Liver (tissue), 9 donors: ENCODE results near the gene POGK. TPM values are rescaled to one million over a fixed set of nuclear protein-coding genes. Genes with fewer than 3 reads are reported as not detected.

Experiments used
- DNase-seq: peaks from one replicate; pipeline ENCODE4 v3.0.0-alpha.2; 2017; ENCODE audit warnings: low spot score
- H3K27ac ChIP-seq, 2 donors: one replicate each; pipeline ENCODE4 v1.7.0; 2013; ENCODE audit warnings: inconsistent platforms in 2 of 2, low read length in 2 of 2, control low read depth in 1 of 2, low read depth in 1 of 2, mild to moderate bottlenecking in 1 of 2
- H3K27me3 ChIP-seq, 4 donors: one replicate each; pipeline versions ENCODE4 v1.6.1 to v1.7.0; 2013; ENCODE audit warnings: low read length in 3 of 4, inconsistent platforms in 1 of 4, mild to moderate bottlenecking in 1 of 4, moderate library complexity in 1 of 4; ENCODE audit not compliant: control insufficient read depth in 4 of 4, insufficient read depth in 4 of 4
- H3K36me3 ChIP-seq, 4 donors: one replicate each; pipeline versions ENCODE4 v1.6.1 to v1.7.0; 2013; ENCODE audit warnings: low read length in 3 of 4, mild to moderate bottlenecking in 3 of 4, low read depth in 1 of 4, moderate library complexity in 1 of 4; ENCODE audit not compliant: control insufficient read depth in 4 of 4, insufficient read depth in 3 of 4
- H3K4me1 ChIP-seq, 4 donors: one replicate each; pipeline versions ENCODE4 v1.6.1 to v1.7.0; 2013; ENCODE audit warnings: low read length in 3 of 4, mild to moderate bottlenecking in 3 of 4, moderate library complexity in 1 of 4; ENCODE audit not compliant: control insufficient read depth in 4 of 4, insufficient read depth in 4 of 4
- H3K4me3 ChIP-seq, 3 donors: one replicate each; pipeline versions ENCODE4 v1.6.1 to v1.7.0; 2013; ENCODE audit warnings: low read length in 3 of 3, control low read depth in 1 of 3, low read depth in 1 of 3, mild to moderate bottlenecking in 1 of 3
- H3K9ac ChIP-seq, 2 donors: one replicate each; pipeline ENCODE4 v1.7.0; 2013; ENCODE audit warnings: low read length in 2 of 2, mild to moderate bottlenecking in 2 of 2, moderate library complexity in 2 of 2, control low read depth in 1 of 2, low read depth in 1 of 2
- H3K9me3 ChIP-seq, 4 donors: one replicate each; pipeline versions ENCODE4 v1.6.1 to v1.7.0; 2013; ENCODE audit warnings: low read length in 3 of 4; ENCODE audit not compliant: control insufficient read depth in 4 of 4
- ATF3 ChIP-seq: IDR thresholded peaks from 2 replicates; pipeline ENCODE4 v1.6.1; 2016; ENCODE audit warnings: antibody characterized with exemption
- CTCF ChIP-seq: fragments of 150-350 bp; IDR thresholded peaks from 2 replicates; pipeline ENCODE4 v1.5.1; 2017; ENCODE audit warnings: improper control_type of control experiment, low read depth, low read length; ENCODE audit not compliant: missing input control
- EGR1 ChIP-seq, 2 donors: IDR thresholded peaks; 2 replicates each; pipeline ENCODE4 v1.6.1; 2016 to 2018; ENCODE audit warnings: antibody characterized with exemption in 2 of 2, low read depth in 2 of 2
- FOXA1 ChIP-seq: IDR thresholded peaks from 2 replicates; pipeline ENCODE4 v1.6.1; 2016; ENCODE audit warnings: antibody characterized with exemption
- HNF4G ChIP-seq: IDR thresholded peaks from 2 replicates; pipeline ENCODE4 v1.6.1; 2016; ENCODE audit warnings: antibody characterized with exemption
- RAD21 ChIP-seq, 2 donors: IDR thresholded peaks; 2 replicates each; pipeline ENCODE4 v1.6.1; 2016; ENCODE audit warnings: antibody characterized with exemption in 2 of 2, mild to moderate bottlenecking in 2 of 2
- RXRA ChIP-seq, 2 donors: IDR thresholded peaks; 2 replicates each; pipeline ENCODE4 v1.6.1; 2017 to 2018; ENCODE audit warnings: antibody characterized with exemption in 2 of 2, mild to moderate bottlenecking in 1 of 2
- TAF1 ChIP-seq: conservative IDR thresholded peaks from 2 replicates; pipeline ENCODE4 v1.6.1; 2016; ENCODE audit warnings: antibody characterized with exemption, mild to moderate bottlenecking
- YY1 ChIP-seq: IDR thresholded peaks from 2 replicates; pipeline ENCODE4 v1.6.1; 2016; ENCODE audit warnings: antibody characterized with exemption, mild to moderate bottlenecking
- WGBS: extraction: QIAGEN DNeasy Blood & Tissue Kit; methylation state at CpG from one replicate; pipeline ENCODE4 v1.1.7; 2013; 5-methylcytosine and 5-hydroxymethylcytosine counted together
- polyA plus RNA-seq, 2 donors: library from polyadenylated mRNA; stranded (reverse) in 1 of 2; unstranded in 1 of 2; fragments of 200-250 nt in 1 of 2; fragments of >200 nt in 1 of 2; fragmentation: Nextera tagmentation in 1 of 2; extraction: Ambion mirVana in 1 of 2; gene quantifications; one replicate each; pipeline versions ENCODE4 v1.2.1 to v1.2.3, GENCODE V29; 2013 to 2015
- total RNA-seq, 2 donors: library from RNA; depleted of rRNA; stranded (reverse); fragments of >200 nt; gene quantifications; one replicate each; pipeline ENCODE4 v1.2.3, GENCODE V29; 2014
- donor health status: healthy.
- donor health status: healthy.
- donor health status: healthy.
- donor health status: healthy.
- donor health status: healthy.

The POGK gene
- total and polyA plus RNA-seq, 4 donors: 4.2 to 14.1 (median 6.7) TPM

- 88% methylated on average over 3 of the region's 3 CpGs for WGBS
- Histone ChIP-seq H3K9ac (no peak overlapping the region), H3K4me1 (peaks cover 0 to 5% (median 0%) of the 10 kb centered on the region in 4 donors), H3K27ac (no peak overlapping the region), H3K36me3 (no peaks in the 10 kb centered on the region), H3K4me3 (no peak overlapping the region), H3K9me3 (no peaks in the 10 kb centered on the region), H3K27me3 (peaks cover 0 to 3% (median 0%) of the 10 kb centered on the region in 4 donors)
- TF ChIP-seq FOXA1: no peak
- TF ChIP-seq RXRA (IDR thresholded peaks at IDR 0.05): no peak
- TF ChIP-seq TAF1: no peak
- no peak for DNase-seq
Observed at GRCh38 chr1:166884971-166885370, 45.7 kb downstream of the POGK start.

DNA sequence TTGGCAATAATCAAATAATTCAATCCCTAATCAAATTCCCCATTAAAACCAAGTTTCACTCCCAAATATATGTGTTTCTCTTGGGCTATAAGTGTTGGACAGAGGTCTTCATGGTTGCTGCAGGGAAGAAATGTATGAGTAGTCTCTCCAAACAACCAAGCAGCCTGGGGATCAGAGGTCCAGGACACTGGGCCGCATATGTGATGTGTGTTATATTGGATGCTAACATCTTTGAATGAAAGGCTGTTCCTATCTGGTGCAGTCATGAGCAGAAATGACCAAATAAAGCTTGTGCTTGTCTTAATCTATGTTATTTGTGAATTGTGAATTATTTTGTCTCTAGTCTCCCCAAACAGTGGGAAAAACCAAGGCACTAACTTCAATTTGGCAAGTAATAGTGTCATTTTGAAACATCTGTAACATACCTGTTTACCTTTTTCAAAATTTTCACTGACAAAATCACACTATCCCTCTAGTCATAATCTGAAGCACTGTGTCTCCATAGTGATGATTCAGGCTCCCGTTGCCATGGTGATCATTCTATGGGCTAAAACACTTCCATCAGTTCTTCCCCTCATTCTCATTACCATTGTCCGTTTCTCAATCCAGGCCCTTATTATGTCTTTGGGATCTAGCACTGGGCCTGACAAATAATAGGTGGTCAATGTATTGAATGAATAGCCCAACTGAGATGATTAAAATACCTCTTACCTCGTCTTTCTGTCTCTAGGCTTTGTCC is 49.3 kb downstream of the POGK start:
- no peaks in the 10 kb centered on the region for H3K9me3 ChIP-seq

GRCh38 chr1:166889776-166890175 is 50.5 kb downstream of the POGK start:
- no peaks in the 10 kb centered on the region for H3K4me1 ChIP-seq
- no peak overlapping the region for H3K9ac ChIP-seq
- H3K4me3 ChIP-seq: no peak overlapping the region
- no peaks in the 10 kb centered on the region for H3K36me3 ChIP-seq
- DNase-seq: no peak
- TF ChIP-seq EGR1 (IDR thresholded peaks at IDR 0.05; ENCODE audit: low read depth in 2 of 2) (no peak), TAF1 (no peak), CTCF (no peak)
- H3K9me3 ChIP-seq: no peaks in the 10 kb centered on the region
- no peaks in the 10 kb centered on the region for H3K27me3 ChIP-seq
- no peak overlapping the region for H3K27ac ChIP-seq

More for the DNA sequence above, 49.3 kb downstream of the POGK start:
- TF ChIP-seq RAD21 (IDR thresholded peaks at IDR 0.05) (no peak), YY1 (no peak), RXRA (IDR thresholded peaks at IDR 0.05) (no peak), CTCF (no peak), HNF4G (no peak), ATF3 (no peak)
- no peak overlapping the region for H3K4me3 ChIP-seq
- no peak overlapping the region for H3K9ac ChIP-seq
- 84% methylated on average over 4 of the region's 4 CpGs for WGBS
- peaks cover 0 to 3% (median 0%) of the 10 kb centered on the region in 4 donors for H3K27me3 ChIP-seq
- no peaks in the 10 kb centered on the region for H3K36me3 ChIP-seq
- DNase-seq: no peak
- H3K27ac ChIP-seq: no peak overlapping the region
- peaks cover 0 to 5% (median 0%) of the 10 kb centered on the region in 4 donors for H3K4me1 ChIP-seq
